Temporal lobe (tissue), 1 donor: ENCODE measurements around the gene CNGA1. TPM values are rescaled to one million over a fixed set of nuclear protein-coding genes. Genes with fewer than 3 reads are reported as not detected.

Source experiments
- total RNA-seq: library from RNA; depleted of rRNA; stranded (reverse); fragments of >200 nt; gene quantifications from one replicate; pipeline ENCODE4 v1.2.3, GENCODE V29; 2014

The CNGA1 gene
- total RNA-seq, 1 donor from 2014 or later = 0.25 TPM

Other genes with a start within 250 kb of the CNGA1 start
- 0.49 TPM for gene CORIN, start 178.6 kb downstream of the CNGA1 start, total RNA-seq
- gene NFXL1, start 102.1 kb downstream of the CNGA1 start, total RNA-seq = 18.9 TPM
- 2.0 TPM for gene NIPAL1, start 91 bp upstream of the CNGA1 start, total RNA-seq
- gene TXK, start 117.6 kb upstream of the CNGA1 start, total RNA-seq = 0.98 TPM